Panc1 (cell line): ENCODE results near the gene ALK. TPM values are rescaled to one million over a fixed set of nuclear protein-coding genes. Genes with fewer than 3 reads are reported as not detected.

Experiments
- ATAC-seq: fragments of 200-7000 bp; cut with Tn5 transposase; 2 replicates; pipeline ENCODE4 v1.9.1; 2020; ENCODE audit warnings: mild to moderate bottlenecking, moderate library complexity
- Bru-seq: library from RNA; stranded (reverse); fragments of 400-500 nt; gene quantifications from one replicate; lab custom pipeline; 2021; lab: Mats Ljungman, UMichigan
- BruChase-seq, 2 experiments: library from RNA; stranded (reverse); fragments of 400-500 nt; gene quantifications; one replicate each; lab custom pipeline; 2021; lab: Mats Ljungman, UMichigan
- BruUV-seq: library from RNA; stranded (reverse); fragments of 400-500 nt; replicated peaks from 2 replicates; lab custom pipeline; 2021; lab: Mats Ljungman, UMichigan
- CTCF ChIA-PET: fragments of 300-600 bp; sonication (Branson Sonifier 250); formaldehyde crosslinking; loops from one replicate; lab custom pipeline; 2022; ENCODE audit warnings: antibody characterized with exemption; lab: Charles Lee
- POLR2A ChIA-PET: fragments of 300-600 bp; sonication (Branson Sonifier 250); formaldehyde crosslinking; loops from one replicate; lab custom pipeline; 2022; ENCODE audit warnings: antibody characterized with exemption; lab: Charles Lee
- DNase-seq: peaks from one replicate; pipeline ENCODE4 v3.0.0-alpha.2; 2010; ENCODE audit warnings: low read depth, low spot score
- H3K27ac ChIP-seq: 2 replicates; pipeline ENCODE4 v1.5.1; 2011; ENCODE audit warnings: mild to moderate bottlenecking, low read length, inconsistent platforms
- H3K27me3 ChIP-seq: fragments of 200-500 bp; sonication (Bioruptor generic); 2 replicates; pipeline ENCODE4 v1.6.0; 2014; ENCODE audit warnings: low read length, inconsistent platforms; ENCODE audit not compliant: control insufficient read depth, insufficient read depth
- H3K36me3 ChIP-seq: fragments of 200-500 bp; sonication (Bioruptor generic); 2 replicates; pipeline ENCODE4 v1.5.1; 2014; ENCODE audit warnings: inconsistent platforms, mild to moderate bottlenecking, low read length, moderate library complexity; ENCODE audit not compliant: control insufficient read depth, insufficient read depth
- H3K4me1 ChIP-seq: 2 replicates; pipeline ENCODE4 v1.5.1; 2011; ENCODE audit warnings: inconsistent platforms, mild to moderate bottlenecking, low read length, moderate library complexity; ENCODE audit not compliant: control insufficient read depth, insufficient read depth
- H3K4me3 ChIP-seq, 2 experiments: 2 replicates each; pipeline ENCODE4 v1.5.1; 2011 to 2012; ENCODE audit warnings: low read depth in 2 of 2, low read length in 2 of 2, mild to moderate bottlenecking in 2 of 2, inconsistent platforms in 1 of 2, moderate library complexity in 1 of 2
- H3K9me3 ChIP-seq: fragments of 200-500 bp; sonication (Bioruptor generic); 2 replicates; pipeline ENCODE4 v1.5.1; 2014; ENCODE audit warnings: low read depth, mild to moderate bottlenecking, inconsistent platforms, low read length, moderate library complexity; ENCODE audit not compliant: control insufficient read depth, insufficient read depth
- POLR2AphosphoS5 ChIP-seq: IDR thresholded peaks from 2 replicates; pipeline ENCODE4 v1.6.1; 2012; ENCODE audit warnings: mild to moderate bottlenecking, low read depth, low read length, moderate library complexity
- SIN3A ChIP-seq: IDR thresholded peaks from 2 replicates; pipeline ENCODE4 v1.6.1; 2012; ENCODE audit warnings: low read depth, mild to moderate bottlenecking, low read length, moderate library complexity, borderline replicate concordance; ENCODE audit not compliant: insufficient read depth
- TCF7L2 ChIP-seq: IDR thresholded peaks from 2 replicates; pipeline ENCODE4 v1.6.1; 2011; ENCODE audit warnings: mild to moderate bottlenecking, low read depth, low read length, inconsistent platforms
- in situ Hi-C: cut with HindIII; loops from 2 replicates; pipeline ENCODE4 v1.10.0; 2016; ENCODE audit warnings: low sequenced_read_pairs, low pct_unique_long_range_greater_than_20kb
- intact Hi-C: fragments of 100-400 bp; cut with micrococcal nuclease; formaldehyde crosslinking; loops from one replicate; pipeline ENCODE4 v1.10.0; 2022; ENCODE audit not compliant: unreplicated experiment
- long read RNA-seq: library from polyadenylated mRNA; unstranded; transcript quantifications from one replicate; pipeline ENCODE4 v2.0.0, GENCODE V29; 2021; ENCODE audit not compliant: unreplicated experiment
- polyA plus RNA-seq: library from polyadenylated mRNA; unstranded; fragments of >200 nt; gene quantifications from one replicate; pipeline ENCODE4 v1.2.1, GENCODE V29; 2012; ENCODE audit warnings: missing spikeins; ENCODE audit not compliant: insufficient read length
- total RNA-seq: library from RNA; stranded (reverse); gene quantifications from one replicate; pipeline ENCODE4 v1.2.1, GENCODE V29; 2021; ENCODE audit not compliant: unreplicated experiment
- TF ChIP-seq, protein P1 (sequence below): fragments of 450-650 bp; IDR thresholded peaks from 2 replicates; pipeline ENCODE4 v1.5.1; 2017; ENCODE audit warnings: mild to moderate bottlenecking
- TF ChIP-seq, protein P2 (sequence below), 2 experiments: IDR thresholded peaks; 2 replicates each; pipeline ENCODE4 v1.6.1; 2011 to 2012; ENCODE audit warnings: low read depth in 2 of 2, control low read depth in 1 of 2, low read length in 1 of 2, mild to moderate bottlenecking in 1 of 2, moderate library complexity in 1 of 2; ENCODE audit not compliant: insufficient read depth in 1 of 2

ALK gene
- total RNA-seq (not detected), Bru-seq, nascent RNA (percentile 1 among the genes with signal in this experiment), BruChase-seq, experiment 1, labeled RNA remaining after a 2-hour chase (percentile 2 among the genes with signal in this experiment), BruChase-seq, experiment 2, labeled RNA remaining after a 6-hour chase (percentile 1 among the genes with signal in this experiment)
- not detected for polyA plus RNA-seq
- long read RNA-seq, partial matches to known transcripts, result 0 of 1 reads
- long read RNA-seq, other reads (novel, unspliced or antisense), result 1 of 1 reads

DNA sequence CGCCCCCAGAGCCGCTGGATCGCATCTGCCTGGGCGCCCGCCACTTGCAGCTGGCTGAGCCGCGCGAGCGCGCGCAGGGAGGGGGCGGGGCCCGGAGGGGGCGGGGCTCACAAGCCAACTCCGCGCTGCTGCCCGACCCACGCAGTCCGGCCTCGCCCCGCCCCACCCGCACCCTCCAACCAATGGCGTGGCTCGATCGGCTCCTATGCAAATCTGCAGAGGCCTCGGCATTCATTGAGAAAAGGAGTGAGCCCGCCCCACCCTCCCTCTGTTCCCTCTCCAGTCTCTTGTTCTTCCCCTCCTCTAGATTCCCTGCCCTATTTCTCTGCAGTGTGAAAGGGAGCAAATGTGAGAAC is at the start of gene ALK:
Gene ALK, minus strand, starts transcription at position 27 of the 356 bp plus-strand sequence. CDS start 927 bp downstream, outside the sequence.
- no TSS peak for BruUV-seq
- H3K4me1 ChIP-seq, result no peaks in the 10 kb centered on the region
- no peak within 1 kb of the TSS for H3K27ac ChIP-seq
- POLR2A ChIA-PET, result no interaction called here
- TF ChIP-seq, protein P1, sequence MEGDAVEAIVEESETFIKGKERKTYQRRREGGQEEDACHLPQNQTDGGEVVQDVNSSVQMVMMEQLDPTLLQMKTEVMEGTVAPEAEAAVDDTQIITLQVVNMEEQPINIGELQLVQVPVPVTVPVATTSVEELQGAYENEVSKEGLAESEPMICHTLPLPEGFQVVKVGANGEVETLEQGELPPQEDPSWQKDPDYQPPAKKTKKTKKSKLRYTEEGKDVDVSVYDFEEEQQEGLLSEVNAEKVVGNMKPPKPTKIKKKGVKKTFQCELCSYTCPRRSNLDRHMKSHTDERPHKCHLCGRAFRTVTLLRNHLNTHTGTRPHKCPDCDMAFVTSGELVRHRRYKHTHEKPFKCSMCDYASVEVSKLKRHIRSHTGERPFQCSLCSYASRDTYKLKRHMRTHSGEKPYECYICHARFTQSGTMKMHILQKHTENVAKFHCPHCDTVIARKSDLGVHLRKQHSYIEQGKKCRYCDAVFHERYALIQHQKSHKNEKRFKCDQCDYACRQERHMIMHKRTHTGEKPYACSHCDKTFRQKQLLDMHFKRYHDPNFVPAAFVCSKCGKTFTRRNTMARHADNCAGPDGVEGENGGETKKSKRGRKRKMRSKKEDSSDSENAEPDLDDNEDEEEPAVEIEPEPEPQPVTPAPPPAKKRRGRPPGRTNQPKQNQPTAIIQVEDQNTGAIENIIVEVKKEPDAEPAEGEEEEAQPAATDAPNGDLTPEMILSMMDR, result no peak
- in situ Hi-C loops (no loop called here), intact Hi-C loops (no loop called here)
- H3K36me3 ChIP-seq, result no peaks in the 10 kb centered on the region
- CTCF ChIA-PET, result no interaction called here
- peak within 1 kb of the TSS; percentile 21 to 37; a peak in 3 of 4 replicates for H3K4me3 ChIP-seq
- peaks cover 31% of the 10 kb centered on the region for H3K27me3 ChIP-seq
- peak; percentile 81 for ATAC-seq
- H3K9me3 ChIP-seq, result no peaks in the 10 kb centered on the region
- no peak for DNase-seq

DNA sequence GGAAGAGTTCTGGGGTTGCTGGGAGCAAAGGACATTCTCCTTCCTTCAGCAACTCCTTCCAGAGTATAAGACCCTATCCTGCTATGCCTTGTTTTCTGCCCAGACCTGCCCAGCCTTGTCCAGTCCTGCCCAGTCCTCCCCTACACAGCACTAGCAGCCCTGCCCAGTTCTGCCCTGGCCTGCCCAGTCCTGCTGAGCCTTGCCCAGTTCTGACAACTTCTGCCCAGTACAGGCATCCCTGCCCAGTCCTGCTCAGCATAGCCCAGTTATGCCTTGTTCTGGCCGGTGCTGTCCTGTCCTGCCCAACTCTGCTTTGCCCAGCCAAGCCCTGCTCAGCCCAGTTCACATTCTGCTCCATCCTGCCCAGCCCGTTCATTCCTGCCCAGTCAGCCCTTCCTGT is 44.9 kb upstream of the ALK start:
- POLR2A ChIA-PET, result no interaction called here
- Histone ChIP-seq H3K9me3 (no peaks in the 10 kb centered on the region), H3K36me3 (no peaks in the 10 kb centered on the region), H3K4me1 (no peaks in the 10 kb centered on the region), H3K27ac (no peak overlapping the region), H3K27me3 (peaks cover 17% of the 10 kb centered on the region), H3K4me3 (no peak overlapping the region)
- DNase-seq, result no peak
- CTCF ChIA-PET, result no interaction called here
- ATAC-seq, result no peak
- BruUV-seq, result no TSS peak
- TF ChIP-seq, protein P2, sequence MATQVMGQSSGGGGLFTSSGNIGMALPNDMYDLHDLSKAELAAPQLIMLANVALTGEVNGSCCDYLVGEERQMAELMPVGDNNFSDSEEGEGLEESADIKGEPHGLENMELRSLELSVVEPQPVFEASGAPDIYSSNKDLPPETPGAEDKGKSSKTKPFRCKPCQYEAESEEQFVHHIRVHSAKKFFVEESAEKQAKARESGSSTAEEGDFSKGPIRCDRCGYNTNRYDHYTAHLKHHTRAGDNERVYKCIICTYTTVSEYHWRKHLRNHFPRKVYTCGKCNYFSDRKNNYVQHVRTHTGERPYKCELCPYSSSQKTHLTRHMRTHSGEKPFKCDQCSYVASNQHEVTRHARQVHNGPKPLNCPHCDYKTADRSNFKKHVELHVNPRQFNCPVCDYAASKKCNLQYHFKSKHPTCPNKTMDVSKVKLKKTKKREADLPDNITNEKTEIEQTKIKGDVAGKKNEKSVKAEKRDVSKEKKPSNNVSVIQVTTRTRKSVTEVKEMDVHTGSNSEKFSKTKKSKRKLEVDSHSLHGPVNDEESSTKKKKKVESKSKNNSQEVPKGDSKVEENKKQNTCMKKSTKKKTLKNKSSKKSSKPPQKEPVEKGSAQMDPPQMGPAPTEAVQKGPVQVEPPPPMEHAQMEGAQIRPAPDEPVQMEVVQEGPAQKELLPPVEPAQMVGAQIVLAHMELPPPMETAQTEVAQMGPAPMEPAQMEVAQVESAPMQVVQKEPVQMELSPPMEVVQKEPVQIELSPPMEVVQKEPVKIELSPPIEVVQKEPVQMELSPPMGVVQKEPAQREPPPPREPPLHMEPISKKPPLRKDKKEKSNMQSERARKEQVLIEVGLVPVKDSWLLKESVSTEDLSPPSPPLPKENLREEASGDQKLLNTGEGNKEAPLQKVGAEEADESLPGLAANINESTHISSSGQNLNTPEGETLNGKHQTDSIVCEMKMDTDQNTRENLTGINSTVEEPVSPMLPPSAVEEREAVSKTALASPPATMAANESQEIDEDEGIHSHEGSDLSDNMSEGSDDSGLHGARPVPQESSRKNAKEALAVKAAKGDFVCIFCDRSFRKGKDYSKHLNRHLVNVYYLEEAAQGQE (IDR thresholded peaks at IDR 0.05; ENCODE audit: insufficient read depth in 1 of 2, low read depth in 2 of 2, low read length in 1 of 2), result no peak
- TF ChIP-seq, protein P1, result no peak
- TF ChIP-seq POLR2AphosphoS5 (no peak), SIN3A (no peak), TCF7L2 (no peak)
- intact Hi-C loops, result no loop called here
- in situ Hi-C loops, result no loop called here
